Tibial nerve (tissue), 4 donors: ENCODE measurements around the gene IL12B.

Source experiments
- CTCF ChIP-seq, 5 experiments: fragments of 200-600 bp in 3 of 5; fragments of 450-650 bp in 2 of 5; sonication (generic) in 3 of 5; IDR thresholded peaks; one replicate each; pipeline ENCODE4 v1.5.1; 2016 to 2019; ENCODE audit warnings: antibody characterized with exemption in 5 of 5, mild to moderate bottlenecking in 3 of 5, moderate library complexity in 2 of 5
- EP300 ChIP-seq, 2 donors: sonication (generic); formaldehyde crosslinking; IDR thresholded peaks; one replicate each; pipeline ENCODE4 v1.6.1; 2017; ENCODE audit warnings: antibody characterized with exemption in 2 of 2, mild to moderate bottlenecking in 1 of 2
- POLR2A ChIP-seq, 2 donors: fragments of 450-650 bp; IDR thresholded peaks; one replicate each; pipeline ENCODE4 v1.6.1; 2017; ENCODE audit warnings: antibody characterized with exemption in 2 of 2, mild to moderate bottlenecking in 2 of 2, moderate library complexity in 2 of 2

- TF ChIP-seq CTCF (IDR thresholded peaks at IDR 0.05) (no peak), POLR2A (IDR thresholded peaks at IDR 0.05) (no peak), EP300 (IDR thresholded peaks at IDR 0.05) (no peak)
Measured at GRCh38 chr5:159318448-159318847, 11.8 kb downstream of the IL12B start.
